ENCODE results near the gene IFT43.
A peak's percentile ranks its signal among the peaks of the same experiment; 100 is the strongest.

IFT43 gene

GRCh38 chr14:75982266-75983018 lies 3.1 kb upstream of the IFT43 start:
- DNase-seq (ENCODE audit: low read depth): peak; percentile 76
- TF ChIP-seq MYC (IDR thresholded peaks at IDR 0.05; ENCODE audit: low read depth, low read length) (0 out of 2 replicates have a peak, but pooled peaks have one; percentile 25), MAX (IDR thresholded peaks at IDR 0.05; ENCODE audit: low read depth, low read length) (no peak), CTCF (IDR thresholded peaks at IDR 0.05; ENCODE audit: low read depth, low read length) (peak; percentile 37), POLR2A (IDR thresholded peaks at IDR 0.05; ENCODE audit: extremely low read depth, insufficient read length) (no peak)
- peak overlapping the region; percentile 46 for H3K4me3 ChIP-seq (ENCODE audit: low read depth, low read length)

DNA sequence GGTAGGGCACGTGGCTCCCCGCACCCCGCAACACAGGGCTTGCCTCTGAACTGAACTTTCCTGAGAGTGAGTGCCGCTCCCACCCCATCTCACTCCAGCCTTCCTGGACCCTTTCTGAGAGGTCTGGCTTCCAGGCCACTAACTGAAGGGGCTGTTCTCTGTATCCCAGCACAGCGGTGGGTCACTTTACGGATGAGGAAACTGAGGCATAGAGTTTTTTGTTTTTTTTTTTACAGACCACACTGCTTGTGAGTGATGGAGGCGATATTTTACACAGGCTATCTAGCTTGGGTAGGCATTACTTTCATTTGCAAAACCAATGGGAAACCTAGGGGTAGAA lies 2.6 kb upstream of the IFT43 start:
- no peak overlapping the region for H3K4me3 ChIP-seq (ENCODE audit: low read depth, low read length)
- TF ChIP-seq POLR2A (IDR thresholded peaks at IDR 0.05; ENCODE audit: extremely low read depth, insufficient read length) (no peak), CTCF (IDR thresholded peaks at IDR 0.05; ENCODE audit: low read depth, low read length) (no peak), MYC (IDR thresholded peaks at IDR 0.05; ENCODE audit: low read depth, low read length) (no peak), MAX (IDR thresholded peaks at IDR 0.05; ENCODE audit: low read depth, low read length) (no peak)
- DNase-seq (ENCODE audit: low read depth): no peak

- no peak for TF ChIP-seq MAX (IDR thresholded peaks at IDR 0.05; ENCODE audit: low read depth, low read length)
- no peak for TF ChIP-seq MYC (IDR thresholded peaks at IDR 0.05; ENCODE audit: low read depth, low read length)
- TF ChIP-seq POLR2A (IDR thresholded peaks at IDR 0.05; ENCODE audit: extremely low read depth, insufficient read length): no peak
- DNase-seq (ENCODE audit: low read depth): no peak
- H3K4me3 ChIP-seq (ENCODE audit: low read depth, low read length): no peak overlapping the region
These were observed 889 bp upstream of the IFT43 start for GRCh38 chr14:75984674-75985073.

GRCh38 chr14:75986439-75986765 lies 839 bp downstream of the IFT43 start:
- peak overlapping the region; percentile 63 for H3K4me3 ChIP-seq (ENCODE audit: low read depth, low read length)
- TF ChIP-seq CTCF (IDR thresholded peaks at IDR 0.05; ENCODE audit: low read depth, low read length) (no peak), POLR2A (IDR thresholded peaks at IDR 0.05; ENCODE audit: extremely low read depth, insufficient read length) (no peak), MAX (IDR thresholded peaks at IDR 0.05; ENCODE audit: low read depth, low read length) (no peak), MYC (IDR thresholded peaks at IDR 0.05; ENCODE audit: low read depth, low read length) (no peak)
- DNase-seq (ENCODE audit: low read depth): no peak

GRCh38 chr14:75987201-75987970 lies 1.8 kb downstream of the IFT43 start:
- peak; percentile 53 for DNase-seq (ENCODE audit: low read depth)
- TF ChIP-seq CTCF (IDR thresholded peaks at IDR 0.05; ENCODE audit: low read depth, low read length) (no peak), MAX (IDR thresholded peaks at IDR 0.05; ENCODE audit: low read depth, low read length) (no peak), MYC (IDR thresholded peaks at IDR 0.05; ENCODE audit: low read depth, low read length) (no peak), POLR2A (IDR thresholded peaks at IDR 0.05; ENCODE audit: extremely low read depth, insufficient read length) (no peak)
- no peak overlapping the region for H3K4me3 ChIP-seq (ENCODE audit: low read depth, low read length)

DNA sequence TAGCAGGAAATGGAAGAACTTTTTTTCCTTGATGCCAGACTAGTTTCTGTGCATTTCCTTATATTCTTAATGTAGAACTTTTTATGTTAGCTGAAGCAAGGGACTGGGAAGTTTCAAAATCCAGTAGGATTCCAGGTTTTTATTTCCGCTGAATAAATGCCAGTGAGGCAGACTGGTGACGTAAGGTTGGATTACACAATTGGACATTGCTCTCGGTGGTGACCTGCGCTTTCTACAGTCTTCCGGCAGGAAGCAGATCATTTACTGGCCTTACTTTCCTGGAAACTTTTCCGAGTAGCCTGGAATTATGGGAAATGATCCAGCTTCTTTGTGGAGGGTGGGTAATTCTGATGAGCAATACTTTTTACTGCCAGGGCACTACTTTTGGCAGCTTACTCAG lies 3.6 kb downstream of the IFT43 start:
- no peak for DNase-seq (ENCODE audit: low read depth)
- no peak overlapping the region for H3K4me3 ChIP-seq (ENCODE audit: low read depth, low read length)
- TF ChIP-seq POLR2A (IDR thresholded peaks at IDR 0.05; ENCODE audit: extremely low read depth, insufficient read length) (no peak), MAX (IDR thresholded peaks at IDR 0.05; ENCODE audit: low read depth, low read length) (no peak), MYC (IDR thresholded peaks at IDR 0.05; ENCODE audit: low read depth, low read length) (no peak), CTCF (IDR thresholded peaks at IDR 0.05; ENCODE audit: low read depth, low read length) (no peak)

Measured in NB4 (cell line).